ENCODE results near the gene TRPM4. TPM values are rescaled to one million over a fixed set of nuclear protein-coding genes. Genes with fewer than 3 reads are reported as not detected.

TRPM4 gene
- total RNA-seq, result 100 to 1,000 TPM; 182 to 398 (median 274) TPM
- long read RNA-seq, donor 1, full-length matches to known transcripts, result 37 of 169 reads
- long read RNA-seq, donor 1, partial matches to known transcripts, result 110 of 169 reads
- long read RNA-seq, donor 1, other reads (novel, unspliced or antisense), result 22 of 169 reads
- long read RNA-seq, donor 2, full-length matches to known transcripts, result 18 of 65 reads
- long read RNA-seq, donor 2, partial matches to known transcripts, result 37 of 65 reads
- long read RNA-seq, donor 2, other reads (novel, unspliced or antisense), result 10 of 65 reads

GRCh38 chr19:49157445-49158224 lies at the start of gene TRPM4:
Gene TRPM4 (plus strand): TSS chr19:49157792. CDS start chr19:49157867, 75 bp downstream.
- no peak for TF ChIP-seq CTCF (IDR thresholded peaks at IDR 0.05)
- peak; percentile 93 to 98 (median 98) for DNase-seq
- Histone ChIP-seq H3K36me3 (ENCODE audit: low read depth) (no peaks in the 10 kb centered on the region), H3K9me3 (no peaks in the 10 kb centered on the region), H3K4me1 (ENCODE audit: low read depth) (peaks cover 25% of the 10 kb centered on the region), H3K4me3 (peak within 1 kb of the TSS; percentile 64)
- peak; percentile 91 for ATAC-seq
- intact Hi-C loops (cut with DNase I, micrococcal nuclease), result no loop called here

GRCh38 chr19:49109051-49109450 lies 48.5 kb upstream of the TRPM4 start:
- no peak for DNase-seq
- Histone ChIP-seq H3K4me1 (ENCODE audit: low read depth) (peaks cover 4% of the 10 kb centered on the region), H3K9me3 (no peaks in the 10 kb centered on the region), H3K4me3 (no peak overlapping the region), H3K36me3 (ENCODE audit: low read depth) (no peaks in the 10 kb centered on the region)
- TF ChIP-seq CTCF (IDR thresholded peaks at IDR 0.05), result no peak
- intact Hi-C loops (cut with DNase I, micrococcal nuclease), result no loop called here
- no peak for ATAC-seq

- no peak for TF ChIP-seq CTCF (IDR thresholded peaks at IDR 0.05)
- no peak for ATAC-seq
- Histone ChIP-seq H3K4me3 (no peak overlapping the region), H3K36me3 (ENCODE audit: low read depth) (no peaks in the 10 kb centered on the region), H3K9me3 (no peaks in the 10 kb centered on the region), H3K4me1 (ENCODE audit: low read depth) (peaks cover 4% of the 10 kb centered on the region)
- intact Hi-C loops (cut with DNase I, micrococcal nuclease), result no loop called here
- no peak for DNase-seq
Measured at GRCh38 chr19:49109569-49110233, 47.9 kb upstream of the TRPM4 start.

GRCh38 chr19:49110567-49110966 lies 47.0 kb upstream of the TRPM4 start:
- H3K4me1 ChIP-seq (ENCODE audit: low read depth), result peaks cover 4% of the 10 kb centered on the region
- no peak for DNase-seq
- intact Hi-C loops (cut with DNase I, micrococcal nuclease), result no loop called here

More at GRCh38 chr19:49110567-49110966, 47.0 kb upstream of the TRPM4 start:
- no peak for TF ChIP-seq CTCF (IDR thresholded peaks at IDR 0.05)
- no peaks in the 10 kb centered on the region for H3K36me3 ChIP-seq (ENCODE audit: low read depth)
- H3K9me3 ChIP-seq, result no peaks in the 10 kb centered on the region
- ATAC-seq, result no peak
- H3K4me3 ChIP-seq, result no peak overlapping the region

Data from mucosa of descending colon (tissue), 3 donors.